GM19328 (cell line): Measurements from ENCODE around the gene OSGEP.

Experiments used
- ATAC-seq: cut with Tn5 transposase; IDR thresholded peaks from one replicate; pipeline ENCODE4 v1.9.1; 2021; ENCODE audit warnings: mild to moderate bottlenecking, moderate library complexity; ENCODE audit not compliant: unreplicated experiment

OSGEP gene

GRCh38 chr14:20400589-20400964 lies 54.0 kb downstream of the OSGEP start:
- no peak for ATAC-seq

DNA sequence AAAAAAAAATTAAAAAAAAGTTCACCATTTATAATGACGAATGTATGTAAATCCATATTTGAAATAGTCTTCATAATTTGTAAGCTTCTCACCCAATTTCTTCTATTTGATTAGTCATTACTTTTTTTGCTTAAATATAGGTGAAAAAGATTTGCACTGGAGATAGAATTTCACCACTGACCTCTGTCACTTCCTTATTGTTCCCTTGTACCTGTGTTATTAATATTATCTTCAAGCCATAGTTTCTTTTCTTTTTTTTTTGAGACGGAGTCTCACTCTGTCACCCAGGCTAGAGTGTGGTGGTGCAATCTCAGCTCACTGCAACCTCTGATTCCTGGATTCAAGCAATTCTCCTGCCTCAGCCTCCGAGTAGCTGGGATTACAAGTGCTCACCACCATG lies 57.1 kb downstream of the OSGEP start:
- no peak for ATAC-seq
